ENCODE results near the gene GIMAP1.
A peak's percentile ranks its signal among the peaks of the same experiment; 100 is the strongest.

GIMAP1 gene

DNA sequence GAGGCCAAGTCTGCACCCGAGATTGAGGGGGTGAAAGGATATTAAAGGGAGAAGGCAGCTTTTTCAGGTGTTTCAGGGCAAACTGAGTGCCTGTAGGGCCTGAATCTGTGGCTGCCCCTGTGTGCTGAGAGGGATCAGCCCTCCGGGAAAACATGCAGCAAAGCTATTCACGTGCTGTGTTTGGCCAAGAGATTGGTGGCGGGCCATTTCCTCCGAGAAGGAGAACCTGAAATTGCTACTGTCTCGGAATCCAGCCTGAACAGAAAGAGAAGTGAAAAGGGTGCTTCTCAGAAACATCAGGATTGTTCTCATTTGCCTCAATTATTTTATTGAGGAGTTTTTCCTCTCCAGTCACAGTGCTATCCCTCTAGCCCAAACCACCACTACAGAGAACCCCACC, 36.8 kb downstream of the GIMAP1 start:
- DNase-seq, result no peak

GRCh38 chr7:150753826-150754603, 37.6 kb downstream of the GIMAP1 start:
- DNase-seq, result no peak

DNA sequence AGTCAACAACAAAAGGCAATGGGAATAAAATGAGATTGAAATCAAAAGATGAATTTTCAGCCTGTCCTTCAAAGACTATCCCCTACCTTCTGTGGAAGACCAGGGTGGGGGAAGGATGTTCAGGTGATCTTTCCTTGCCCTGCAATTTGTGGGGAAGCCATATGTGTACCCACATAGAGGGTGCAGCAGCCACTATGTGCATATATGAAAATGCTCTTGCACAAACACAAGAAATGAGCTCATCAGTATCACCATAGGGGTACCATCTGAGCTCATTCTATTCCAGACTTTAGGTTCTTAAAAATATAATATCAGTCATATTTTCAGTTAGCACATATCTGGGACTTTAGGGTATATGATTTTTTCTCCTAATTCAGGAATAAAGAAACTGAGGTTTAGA, 38.5 kb downstream of the GIMAP1 start:
- DNase-seq, result no peak

DNA sequence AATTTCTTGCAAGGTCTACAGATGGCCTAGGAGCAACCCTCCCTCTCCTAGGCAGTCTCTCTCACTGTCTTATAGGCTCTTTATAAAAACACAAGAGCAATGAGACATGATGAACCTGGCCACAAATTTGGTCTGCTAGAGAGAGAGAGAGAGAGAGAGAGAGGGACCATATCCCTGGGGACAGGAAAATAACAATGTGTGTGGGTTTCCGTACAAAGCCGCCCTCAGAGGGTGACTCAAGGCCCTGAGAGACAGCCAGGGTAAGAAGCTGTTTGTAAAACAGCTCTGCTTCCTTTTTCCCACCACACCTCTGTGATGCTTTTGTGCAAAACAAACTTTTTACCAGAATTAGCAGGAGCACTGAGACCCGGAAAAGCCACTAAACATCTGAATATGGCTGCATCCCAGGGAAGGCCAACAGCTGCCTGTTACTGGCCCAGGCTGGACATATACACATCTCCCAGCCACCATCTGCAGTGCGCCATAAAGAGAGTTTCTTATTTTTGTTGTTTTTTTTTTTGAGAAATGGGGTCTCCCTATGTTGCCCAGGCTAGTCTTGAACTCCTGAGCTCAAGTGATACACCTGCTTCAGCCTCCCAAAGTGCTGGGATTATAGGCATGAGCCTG, 39.2 kb downstream of the GIMAP1 start:
- no peak for DNase-seq

DNA sequence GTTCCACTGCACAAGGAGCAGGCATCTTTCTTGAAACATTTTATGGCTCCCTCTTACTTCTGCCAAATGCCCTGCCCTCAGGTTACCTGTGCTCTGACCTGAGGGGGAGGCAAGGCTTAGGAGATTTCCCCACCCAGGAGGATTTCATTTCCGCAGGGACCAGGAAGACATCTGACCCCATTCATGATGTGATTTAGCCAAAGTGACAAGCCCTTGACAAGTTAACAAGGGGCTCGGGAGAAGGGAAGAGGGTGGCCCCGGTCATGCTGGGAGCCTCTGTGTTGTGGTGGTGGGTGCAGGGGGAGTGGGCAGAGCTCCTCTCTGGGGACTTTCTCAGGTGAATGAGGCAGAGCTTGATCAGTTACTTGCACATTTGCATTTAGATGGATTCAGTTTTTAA, 39.8 kb downstream of the GIMAP1 start:
- DNase-seq, result no peak

DNA sequence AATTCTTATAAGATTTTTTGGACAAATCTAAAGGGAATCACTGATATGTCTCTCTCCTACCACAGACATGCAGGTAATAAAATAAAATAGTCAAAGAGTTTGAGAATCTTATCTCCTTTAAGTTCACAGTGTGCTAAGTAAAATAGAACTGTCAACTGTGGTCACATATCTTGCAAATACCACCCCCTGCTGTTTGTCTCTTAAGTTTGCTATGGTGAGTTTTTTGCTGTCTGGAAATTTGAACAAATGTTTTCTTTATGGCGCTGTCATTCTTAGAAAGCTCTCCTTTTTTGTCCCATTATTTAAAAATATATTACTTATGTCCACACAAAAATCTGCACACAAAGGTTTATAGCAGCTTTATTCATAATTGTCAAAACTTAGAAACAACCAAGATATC, 40.4 kb downstream of the GIMAP1 start:
- DNase-seq, result peak; percentile 10

DNA sequence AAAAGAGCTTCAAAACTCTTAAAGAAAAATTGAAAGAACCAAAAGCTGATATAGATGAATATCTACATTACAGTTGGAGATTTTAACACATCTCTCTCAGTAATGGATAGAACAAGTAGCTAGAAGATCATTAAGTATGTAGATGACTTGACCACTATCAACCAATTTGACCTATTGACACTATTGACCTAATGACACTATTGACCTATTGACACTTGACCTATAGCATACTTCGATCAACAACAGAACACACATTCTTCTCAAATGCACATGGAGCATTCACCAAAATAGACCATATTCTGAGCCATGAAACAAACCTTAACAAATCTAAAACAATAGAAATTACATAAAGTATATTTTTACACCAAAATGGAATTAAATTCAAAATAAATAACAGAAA, 43.1 kb downstream of the GIMAP1 start:
- no peak for DNase-seq

- DNase-seq, result no peak
Measured at GRCh38 chr7:150766334-150766709, 49.9 kb downstream of the GIMAP1 start.

- DNase-seq, result no peak
Measured at GRCh38 chr7:150769768-150770167, 53.4 kb downstream of the GIMAP1 start.
